Natural killer cell (primary cell): ENCODE results near the gene USP19. TPM values are rescaled to one million over a fixed set of nuclear protein-coding genes. Genes with fewer than 3 reads are reported as not detected.

Experiments
- ATAC-seq, 3 donors: fragments of 150-1000 bp in 2 of 3; fragments of 200-7000 bp in 1 of 3; cut with Tn5 transposase; 1 replicate in 1 of 3; 2 replicates in 2 of 3; pipeline ENCODE4 v1.10.0; 2021; ENCODE audit warnings: mild to moderate bottlenecking in 2 of 3, moderate library complexity in 2 of 3
- DNase-seq, 2 donors: peaks; one replicate each; pipeline versions ENCODE4 v3.0.0 to v3.0.0-alpha.2; 2013 to 2021; ENCODE audit warnings: mixed read lengths in 1 of 2
- H3K27ac ChIP-seq: one replicate; pipeline ENCODE4 v1.5.1; 2013; ENCODE audit warnings: mild to moderate bottlenecking, low read length
- H3K27me3 ChIP-seq: one replicate; pipeline ENCODE4 v1.6.1; 2013; ENCODE audit warnings: low read length; ENCODE audit not compliant: control insufficient read depth, insufficient read depth
- H3K36me3 ChIP-seq: one replicate; pipeline ENCODE4 v1.6.1; 2013; ENCODE audit warnings: low read length; ENCODE audit not compliant: control insufficient read depth, insufficient read depth
- H3K4me1 ChIP-seq: one replicate; pipeline ENCODE4 v1.6.1; 2013; ENCODE audit warnings: low read length; ENCODE audit not compliant: control insufficient read depth, insufficient read depth
- H3K4me3 ChIP-seq: one replicate; pipeline ENCODE4 v1.5.1; 2013; ENCODE audit warnings: low read length
- H3K9me3 ChIP-seq: one replicate; pipeline ENCODE4 v1.6.1; 2013; ENCODE audit warnings: low read length; ENCODE audit not compliant: control insufficient read depth, insufficient read depth
- H3K27ac Mint-ChIP-seq, 2 donors: one replicate each; pipeline ENCODE4 v1.8.0; 2022; ENCODE audit warnings: mild to moderate bottlenecking in 2 of 2, mixed read lengths in 2 of 2, moderate library complexity in 1 of 2
- H3K27me3 Mint-ChIP-seq, 2 donors: one replicate each; pipeline ENCODE4 v1.8.0; 2022; ENCODE audit warnings: low read depth in 2 of 2, mixed read lengths in 2 of 2
- H3K36me3 Mint-ChIP-seq: one replicate; pipeline ENCODE4 v1.8.0; 2022; ENCODE audit warnings: mixed read lengths
- H3K4me1 Mint-ChIP-seq, 2 donors: one replicate each; pipeline ENCODE4 v1.8.0; 2022; ENCODE audit warnings: mixed read lengths in 2 of 2
- H3K4me3 Mint-ChIP-seq: one replicate; pipeline ENCODE4 v1.8.0; 2022; ENCODE audit warnings: mild to moderate bottlenecking, moderate library complexity, mixed read lengths
- H3K9me3 Mint-ChIP-seq, 2 donors: one replicate each; pipeline ENCODE4 v1.8.0; 2022; ENCODE audit warnings: mixed read lengths in 2 of 2
- CTCF ChIP-seq: fragments of 200-600 bp; IDR thresholded peaks from one replicate; pipeline ENCODE4 v1.8.0; 2022; ENCODE audit warnings: antibody characterized with exemption
- WGBS: methylation state at CpG from one replicate; pipeline ENCODE4 v1.1.7; 2013; ENCODE audit warnings: missing lambda C conversion rate; ENCODE audit not compliant: insufficient coverage; 5-methylcytosine and 5-hydroxymethylcytosine counted together
- intact Hi-C: fragments of 100-400 bp; cut with micrococcal nuclease; formaldehyde crosslinking; loops from one replicate; pipeline ENCODE4 v1.14.2; 2022
- total RNA-seq, 4 donors: library from RNA; stranded (reverse); fragments of 120-200 nt in 1 of 4; gene quantifications; one replicate each; pipeline versions ENCODE4 v1.2.3 to v1.2.4, GENCODE V29; 2013 to 2022

Gene USP19
- 10 to 100 TPM; 68.6 to 71.5 (median 68.6) TPM for total RNA-seq
- 40.1 TPM for total RNA-seq (2013)

GRCh38 chr3:49120438-49121131 lies at the start of gene USP19:
USP19 (minus strand) TSS chr3:49120823; CDS start chr3:49119145, 1,678 bp downstream.
- Mint-ChIP-seq H3K36me3 (no peaks in the 10 kb centered on the region), H3K4me3 (peak within 1 kb of the TSS; percentile 77), H3K27me3 (no peaks in the 10 kb centered on the region), H3K9me3 (no peaks in the 10 kb centered on the region), H3K4me1 (peaks cover 5 to 12% of the 10 kb centered on the region in 2 donors), H3K27ac (peak within 1 kb of the TSS; percentile 81 to 87)
- DNase-seq (peak; percentile 91 to 98), ATAC-seq (peak; percentile 93 to 94 (median 93))
- TF ChIP-seq CTCF, result no peak
- H3K27ac ChIP-seq, result peak within 1 kb of the TSS; percentile 95
- intact Hi-C loops, result loop anchor here (1.0 kb wide), 2 partner anchors 16 to 26 kb away; partner anchors contain the start of genes QARS1 and QRICH1
- peaks cover 24% of the 10 kb centered on the region for H3K4me1 ChIP-seq
- H3K9me3 ChIP-seq, result no peaks in the 10 kb centered on the region
- WGBS, result under 1% methylated on average over 70 of the region's 70 CpGs
- peaks cover 26% of the 10 kb centered on the region for H3K36me3 ChIP-seq
- H3K4me3 ChIP-seq, result peak within 1 kb of the TSS; percentile 85
- no peaks in the 10 kb centered on the region for H3K27me3 ChIP-seq

GRCh38 chr3:49166752-49167556 lies 46.3 kb upstream of the USP19 start:
- ATAC-seq, result no peak
- H3K4me3 Mint-ChIP-seq, result peak overlapping the region; percentile 86
- DNase-seq, result no peak
- no peaks in the 10 kb centered on the region for H3K9me3 Mint-ChIP-seq
- H3K27ac Mint-ChIP-seq, result peak overlapping the region; percentile 87 to 93
- Histone ChIP-seq H3K9me3 (no peaks in the 10 kb centered on the region), H3K36me3 (peaks cover 12% of the 10 kb centered on the region), H3K27ac (peak overlapping the region; percentile 73), H3K4me1 (peaks cover 36% of the 10 kb centered on the region), H3K27me3 (no peaks in the 10 kb centered on the region), H3K4me3 (peak overlapping the region; percentile 50)
- H3K4me1 Mint-ChIP-seq, result peaks cover 28 to 37% of the 10 kb centered on the region in 2 donors
- 97% methylated on average over 6 of the region's 6 CpGs for WGBS
- H3K27me3 Mint-ChIP-seq, result no peaks in the 10 kb centered on the region
- no peak for TF ChIP-seq CTCF
- H3K36me3 Mint-ChIP-seq, result no peaks in the 10 kb centered on the region
- intact Hi-C loops, result loop anchor here (5.0 kb wide), 1 partner anchor 75 kb away; the partner anchor contains the start of gene QRICH1

- peak within 1 kb of the TSS; percentile 85 for H3K4me3 ChIP-seq
- H3K4me1 ChIP-seq, result peaks cover 27% of the 10 kb centered on the region
- no peaks in the 10 kb centered on the region for H3K36me3 Mint-ChIP-seq
- DNase-seq (peak; percentile 72 to 89), ATAC-seq (peak; percentile 80 to 87 (median 86))
- H3K27me3 Mint-ChIP-seq, result no peaks in the 10 kb centered on the region
- H3K27ac ChIP-seq, result peak within 1 kb of the TSS; percentile 76
- no peaks in the 10 kb centered on the region for H3K9me3 Mint-ChIP-seq
- peaks cover 24 to 36% of the 10 kb centered on the region in 2 donors for H3K4me1 Mint-ChIP-seq
- H3K36me3 ChIP-seq, result peaks cover 12% of the 10 kb centered on the region
- H3K27me3 ChIP-seq, result no peaks in the 10 kb centered on the region
- WGBS, result 6% methylated on average over 67 of the region's 69 CpGs
- TF ChIP-seq CTCF, result no peak
- H3K4me3 Mint-ChIP-seq, result peak within 1 kb of the TSS; percentile 92
- peak within 1 kb of the TSS; percentile 87 to 93 for H3K27ac Mint-ChIP-seq
- intact Hi-C loops, result loop anchor here (5.0 kb wide), 1 partner anchor 74 kb away; the partner anchor contains the start of gene QRICH1
- no peaks in the 10 kb centered on the region for H3K9me3 ChIP-seq
Measured at GRCh38 chr3:49165771-49166751, 45.4 kb upstream of the USP19 start, which contains the start of gene CCDC71. CCDC71 (minus strand) TSS chr3:49166331; CDS start chr3:49164208, 2,123 bp downstream.
